Measurements from ENCODE around the gene LRP1B.

LRP1B gene

DNA sequence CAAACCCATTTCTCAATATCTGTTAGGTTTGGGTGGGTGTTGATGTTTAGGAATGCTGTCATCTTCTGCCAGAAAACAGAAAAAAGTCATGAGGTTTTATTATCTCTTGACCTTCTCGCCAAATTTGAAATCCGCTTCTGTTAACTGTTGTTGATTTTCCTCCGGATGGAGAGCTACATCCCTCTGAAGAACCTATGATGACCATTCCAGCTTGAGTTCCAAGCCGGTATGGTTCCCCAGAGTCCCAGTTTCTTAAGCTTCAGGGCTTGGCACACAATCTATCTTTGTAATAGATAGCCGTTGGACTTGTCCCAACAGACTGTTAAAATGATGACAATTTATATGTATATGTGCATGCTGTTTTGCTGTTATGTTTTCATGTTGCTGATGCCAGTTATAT lies 1201.0 kb downstream of the LRP1B start:
- no peak for DNase-seq (ENCODE audit: low read depth, low spot score)

- DNase-seq (ENCODE audit: low read depth, low spot score), result no peak
These were observed 1212.4 kb downstream of the LRP1B start for GRCh38 chr2:140918426-140918825.

DNA sequence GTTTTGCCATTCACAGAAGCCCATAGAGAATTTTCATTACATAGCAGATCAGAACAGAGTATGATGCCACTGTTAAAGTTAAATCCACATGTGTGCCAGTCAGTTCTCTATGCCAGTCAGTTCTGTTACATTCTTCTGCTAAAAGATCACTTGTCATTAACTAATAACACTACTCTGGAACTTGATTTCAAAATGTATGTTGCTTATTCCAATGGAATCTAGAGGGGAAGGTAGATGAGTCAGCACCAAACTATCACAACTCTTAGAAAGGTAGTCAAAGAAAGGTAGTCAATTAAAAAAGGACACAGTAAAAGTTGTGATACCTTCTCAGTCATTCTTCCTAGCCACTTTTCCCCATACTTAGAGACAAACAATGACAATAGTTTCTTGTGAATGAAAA lies 1214.4 kb downstream of the LRP1B start:
- DNase-seq (ENCODE audit: low read depth, low spot score), result no peak

DNA sequence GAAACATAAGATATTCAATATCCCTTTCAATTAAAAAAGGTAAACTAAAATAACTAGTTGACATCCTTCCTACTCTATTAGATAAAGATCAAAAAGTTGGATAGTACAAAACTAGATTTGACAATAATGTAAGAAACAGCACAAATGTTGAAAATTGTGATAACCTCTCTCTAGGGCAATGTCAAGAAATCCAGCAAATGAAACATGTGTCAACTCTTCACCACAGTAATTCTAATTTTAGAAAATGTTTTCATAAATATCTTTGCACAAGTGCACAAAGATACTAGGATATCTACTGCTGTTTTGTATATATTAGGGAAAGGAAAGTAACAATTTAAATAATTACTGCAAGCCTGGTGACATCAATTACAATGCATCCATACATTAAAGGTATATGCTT lies 1220.1 kb downstream of the LRP1B start:
- DNase-seq (ENCODE audit: low read depth, low spot score), result no peak

DNA sequence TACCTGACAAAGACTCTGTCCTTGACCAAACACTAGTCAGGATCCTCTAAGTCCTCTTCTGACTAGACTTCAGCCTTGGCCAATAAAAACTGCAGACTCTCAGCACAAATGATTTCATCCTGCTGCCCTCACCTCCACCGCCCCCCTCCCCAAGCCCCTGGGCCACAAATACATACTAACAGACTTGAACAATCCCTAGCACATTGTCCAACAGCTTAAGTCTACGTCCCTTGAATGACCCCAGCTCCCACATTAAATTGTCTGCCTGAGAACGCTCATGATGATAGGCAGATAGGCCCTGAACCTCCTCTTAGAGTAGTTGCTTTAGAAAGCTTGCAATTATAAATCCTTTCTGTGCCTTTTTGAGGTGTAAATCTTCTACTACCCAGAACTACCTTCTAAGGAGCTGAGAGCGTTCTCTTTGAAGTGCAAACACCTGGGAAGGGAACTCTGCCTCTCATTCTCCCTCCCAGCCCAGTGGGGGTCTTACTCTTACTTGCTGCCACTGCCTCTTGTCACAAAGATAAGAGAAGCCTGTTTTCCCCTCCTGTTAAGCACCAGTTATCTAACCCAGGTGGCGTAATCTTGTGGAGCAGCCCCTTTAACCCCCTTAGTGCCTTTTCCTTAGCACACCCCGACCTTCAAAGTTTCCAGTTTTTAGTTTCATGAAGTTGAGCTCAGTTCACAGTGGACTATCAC lies 1225.6 kb downstream of the LRP1B start:
- DNase-seq (ENCODE audit: low read depth, low spot score), result peak; percentile 84

- no peak for DNase-seq (ENCODE audit: low read depth, low spot score)
These were observed 1235.4 kb downstream of the LRP1B start for GRCh38 chr2:140895378-140895777.

GRCh38 chr2:140893685-140894084 lies 1237.1 kb downstream of the LRP1B start:
- DNase-seq (ENCODE audit: low read depth, low spot score), result no peak

GRCh38 chr2:140892911-140893637 lies 1237.7 kb downstream of the LRP1B start:
- no peak for DNase-seq (ENCODE audit: low read depth, low spot score)

- no peak for DNase-seq (ENCODE audit: low read depth, low spot score)
These were observed 1238.4 kb downstream of the LRP1B start for GRCh38 chr2:140892436-140892835.

DNA sequence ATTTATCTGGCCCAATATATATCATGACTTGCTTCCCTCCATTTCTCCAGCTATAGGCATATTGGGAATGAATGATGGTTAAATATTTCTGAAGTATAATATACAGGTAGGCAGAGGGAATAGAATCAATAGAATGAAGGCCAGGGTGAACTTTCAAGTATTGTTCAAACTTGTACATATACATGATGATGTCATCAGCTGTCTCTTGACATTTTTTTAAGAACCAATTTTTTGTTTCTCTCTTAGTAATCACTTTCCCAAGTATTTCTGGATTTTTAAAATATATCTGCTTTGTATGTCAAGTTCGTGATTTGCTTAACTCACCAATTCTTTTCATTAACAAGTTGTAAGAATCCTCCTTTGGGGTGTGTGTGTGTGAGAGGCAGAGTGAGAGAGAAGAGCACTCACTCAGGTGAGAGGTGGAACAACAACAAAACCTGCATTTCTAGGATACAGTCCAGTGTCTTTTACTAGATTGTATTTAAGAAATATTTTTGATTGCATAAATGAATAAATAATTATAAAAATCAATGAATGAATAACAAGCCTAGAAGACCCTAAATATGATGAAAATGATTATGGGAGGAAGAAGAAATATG lies 1239.1 kb downstream of the LRP1B start:
- no peak for DNase-seq (ENCODE audit: low read depth, low spot score)

DNA sequence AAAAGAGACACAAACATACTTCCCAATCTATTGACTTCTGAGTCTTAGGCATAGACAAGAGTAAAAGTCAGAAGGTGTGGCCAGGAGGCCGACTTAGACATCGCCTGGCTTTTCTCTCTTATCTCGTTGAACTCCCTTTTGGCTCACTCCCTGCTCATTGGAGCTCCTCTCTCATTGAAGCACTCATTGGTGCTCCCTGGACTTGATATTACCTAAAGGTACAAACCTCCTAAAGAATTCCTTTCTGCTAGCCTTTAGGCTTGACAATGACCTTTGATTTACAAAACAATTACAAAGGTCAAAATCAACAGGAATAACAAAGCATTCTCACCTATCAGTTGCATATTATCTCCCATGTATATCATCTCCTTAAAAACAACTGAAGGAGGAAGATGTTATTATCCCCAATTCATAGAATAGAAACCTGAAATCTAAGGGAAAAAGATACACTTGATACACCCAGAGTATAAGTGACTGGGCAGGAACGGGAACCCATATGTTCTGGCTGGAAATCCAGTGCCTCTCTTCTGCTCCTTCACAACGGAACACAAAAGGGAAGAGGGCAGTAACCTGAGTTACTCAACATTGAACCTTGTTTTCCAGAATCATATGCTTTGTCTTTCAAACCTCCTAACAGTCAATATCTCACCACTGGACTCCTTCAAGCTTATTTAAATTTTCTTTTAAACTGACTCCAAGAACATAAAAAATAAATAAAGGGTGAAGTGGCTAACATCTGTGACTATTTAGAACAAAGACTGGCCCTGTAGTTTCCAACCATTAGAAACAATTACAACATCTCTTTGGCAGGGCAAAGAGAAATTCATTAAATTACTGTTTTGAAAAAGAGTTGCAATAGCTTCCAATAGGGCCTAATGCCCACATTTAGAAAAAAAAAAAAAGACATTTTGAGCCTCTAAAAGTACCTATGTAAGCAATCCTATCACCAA lies 1247.9 kb downstream of the LRP1B start:
- DNase-seq (ENCODE audit: low read depth, low spot score), result no peak

GRCh38 chr2:140880573-140880972 lies 1250.2 kb downstream of the LRP1B start:
- no peak for DNase-seq (ENCODE audit: low read depth, low spot score)

DNA sequence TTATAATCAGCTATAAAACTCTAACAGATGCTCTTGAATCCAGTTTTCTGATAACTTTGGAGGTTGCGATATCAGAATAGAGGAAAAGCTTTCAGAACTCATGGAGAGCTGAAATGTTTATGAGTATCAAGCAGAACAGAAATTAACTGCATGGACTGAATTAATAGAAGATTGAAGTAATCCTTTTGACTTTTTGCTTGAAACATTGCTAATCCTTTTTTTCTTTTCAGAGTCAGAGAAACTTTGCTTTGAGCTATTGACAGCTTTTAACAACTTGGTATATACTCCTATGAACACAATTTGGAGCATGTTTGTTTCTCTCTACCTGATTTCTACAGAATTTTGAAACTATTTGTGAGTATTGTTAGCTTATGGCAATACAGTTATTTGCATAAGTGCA lies 1254.8 kb downstream of the LRP1B start:
- no peak for DNase-seq (ENCODE audit: low read depth, low spot score)

DNA sequence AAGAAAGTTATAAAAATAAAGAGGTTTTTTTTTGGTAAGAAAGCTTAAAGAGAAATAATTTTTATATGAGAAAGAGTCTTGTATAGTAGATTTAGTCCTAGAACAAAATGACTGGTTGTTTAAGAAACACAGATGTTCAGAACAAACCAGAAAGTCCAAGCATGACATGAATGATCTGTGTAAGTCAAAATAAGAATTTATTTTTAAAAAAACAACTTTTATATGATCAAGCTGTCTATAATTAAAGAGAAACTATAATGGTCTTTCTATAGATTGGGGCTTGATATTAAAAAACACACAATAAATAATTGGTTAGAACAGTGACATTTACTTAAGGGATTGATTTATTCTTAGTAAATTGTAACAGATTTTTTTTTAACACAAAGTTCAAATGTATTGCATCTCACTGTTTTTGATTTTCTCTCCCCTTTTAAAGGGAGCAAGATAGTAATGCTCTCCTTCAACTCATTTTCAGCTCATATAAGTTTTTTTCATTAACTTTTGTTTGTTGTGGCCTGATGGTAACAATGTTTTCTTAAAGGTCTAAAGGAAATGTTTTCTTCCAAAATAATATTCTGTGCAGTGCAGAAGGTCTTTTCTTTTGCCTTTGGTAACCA lies 1256.8 kb downstream of the LRP1B start:
- no peak for DNase-seq (ENCODE audit: low read depth, low spot score)

DNA sequence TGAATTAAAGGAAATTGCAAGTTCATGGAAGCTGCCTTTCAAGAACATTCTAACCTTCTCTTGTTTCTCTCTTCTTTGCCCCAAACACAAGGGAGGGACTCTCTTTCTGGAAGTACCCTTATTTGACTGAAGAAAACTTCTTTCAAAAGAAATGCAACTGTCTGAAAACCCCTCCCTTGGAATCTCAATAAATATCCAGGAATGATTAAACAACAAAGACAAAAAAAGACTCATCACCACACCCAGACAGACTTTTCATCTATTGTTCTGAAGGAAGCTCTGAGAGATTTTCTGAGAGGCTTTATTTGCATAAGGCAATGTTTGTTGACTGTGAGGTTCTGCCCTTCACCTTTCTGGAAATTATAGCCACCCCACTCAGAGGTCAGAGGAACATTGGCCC lies 1260.9 kb downstream of the LRP1B start:
- no peak for DNase-seq (ENCODE audit: low read depth, low spot score)

DNA sequence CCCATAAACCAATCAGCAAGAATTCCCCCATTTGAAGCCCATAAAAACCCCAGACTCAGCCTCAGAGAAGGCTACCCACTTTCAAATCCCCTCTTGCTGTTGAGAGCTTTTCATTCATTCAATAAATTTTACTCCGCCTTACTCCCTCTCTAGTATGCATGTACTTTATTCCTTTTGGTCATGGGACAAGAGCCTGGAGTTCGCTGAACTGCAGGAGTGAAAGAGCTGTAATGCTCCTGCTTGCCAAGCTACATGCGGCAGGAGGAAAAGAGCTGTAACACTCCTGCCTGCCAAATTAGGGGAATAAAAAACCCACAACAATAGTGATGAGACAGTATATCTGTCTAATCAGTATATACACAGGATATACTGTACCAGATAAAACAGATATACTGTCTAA lies 1261.7 kb downstream of the LRP1B start:
- no peak for DNase-seq (ENCODE audit: low read depth, low spot score)

GRCh38 chr2:140865837-140866236 lies 1265.0 kb downstream of the LRP1B start:
- no peak for DNase-seq (ENCODE audit: low read depth, low spot score)

DNA sequence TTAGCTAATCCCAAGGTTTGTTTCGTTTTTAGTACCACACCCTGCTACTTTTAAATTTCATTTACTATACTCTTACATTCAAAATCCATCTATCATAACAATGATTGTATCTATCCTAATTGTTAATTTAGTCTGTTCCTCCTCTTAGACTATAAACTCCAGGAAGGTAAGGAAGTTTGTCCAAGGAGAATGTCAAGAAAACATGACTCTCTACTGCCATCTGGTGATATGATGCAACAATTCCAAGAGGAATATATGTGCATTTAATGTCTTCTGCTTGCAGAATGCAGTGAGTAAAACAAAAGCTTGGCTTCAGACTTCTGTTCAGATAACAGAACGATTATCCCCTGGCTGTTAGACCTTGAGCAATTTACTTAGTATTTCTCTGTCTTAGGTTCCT lies 1267.1 kb downstream of the LRP1B start:
- peak; percentile 20 for DNase-seq (ENCODE audit: low read depth, low spot score)

- no peak for DNase-seq (ENCODE audit: low read depth, low spot score)
These were observed 1268.6 kb downstream of the LRP1B start for GRCh38 chr2:140862181-140862580.

GRCh38 chr2:140861666-140862065 lies 1269.2 kb downstream of the LRP1B start:
- no peak for DNase-seq (ENCODE audit: low read depth, low spot score)

DNA sequence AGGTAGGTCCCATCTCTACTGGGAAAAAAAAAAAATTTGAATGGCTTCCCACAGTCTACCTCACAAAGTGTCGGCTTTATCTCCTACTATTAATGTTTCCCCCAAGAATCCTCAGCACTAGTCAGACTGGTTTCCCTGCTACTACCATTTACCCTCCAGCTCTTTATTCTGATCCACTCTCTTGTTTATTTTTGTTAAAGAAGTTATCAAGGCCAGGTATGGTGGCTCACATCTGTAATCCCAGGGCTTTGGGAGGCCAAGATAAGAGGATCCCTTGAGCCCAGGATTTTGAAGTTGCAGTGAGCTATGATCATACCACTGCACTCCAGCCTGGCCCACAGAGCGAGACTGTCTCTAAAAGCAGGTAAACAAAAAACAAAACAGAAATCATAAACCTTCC lies 1275.3 kb downstream of the LRP1B start:
- DNase-seq (ENCODE audit: low read depth, low spot score), result no peak
